Parathyroid adenoma (tissue), 2 donors: ENCODE measurements around the gene TBC1D22A.

ENCODE experiments used
- H2AFZ ChIP-seq: fragments of 300-600 bp; sonication (generic); one replicate; pipeline ENCODE4 v1.7.0; 2017; ENCODE audit warnings: antibody characterized with exemption, mild to moderate bottlenecking
- H3K27ac ChIP-seq: fragments of 300-600 bp; sonication (generic); one replicate; pipeline ENCODE4 v1.7.0; 2017
- H3K27me3 ChIP-seq: fragments of 300-600 bp; sonication (generic); one replicate; pipeline ENCODE4 v1.7.0; 2017; ENCODE audit warnings: low read length; ENCODE audit not compliant: control insufficient read depth, insufficient read depth
- H3K36me3 ChIP-seq: fragments of 300-600 bp; sonication (generic); one replicate; pipeline ENCODE4 v1.7.0; 2017; ENCODE audit warnings: low read length; ENCODE audit not compliant: control insufficient read depth, insufficient read depth
- H3K4me1 ChIP-seq: fragments of 300-600 bp; sonication (generic); one replicate; pipeline ENCODE4 v1.7.0; 2017; ENCODE audit warnings: control low read depth
- H3K4me2 ChIP-seq: fragments of 300-600 bp; sonication (generic); one replicate; pipeline ENCODE4 v1.7.0; 2017; ENCODE audit warnings: low read length
- H3K4me3 ChIP-seq: fragments of 300-600 bp; sonication (generic); one replicate; pipeline ENCODE4 v1.7.0; 2017; ENCODE audit warnings: low read depth, low read length
- H3K79me2 ChIP-seq: fragments of 300-600 bp; sonication (generic); one replicate; pipeline ENCODE4 v1.7.0; 2017; ENCODE audit warnings: control low read depth
- H3K9ac ChIP-seq: fragments of 300-600 bp; sonication (generic); one replicate; pipeline ENCODE4 v1.7.0; 2017; ENCODE audit warnings: mild to moderate bottlenecking
- H3K9me3 ChIP-seq: fragments of 300-600 bp; sonication (generic); one replicate; pipeline ENCODE4 v1.7.0; 2017; ENCODE audit warnings: low read length; ENCODE audit not compliant: control insufficient read depth
- TF ChIP-seq, protein P1 (sequence below): fragments of 300-600 bp; sonication (generic); IDR thresholded peaks from one replicate; pipeline ENCODE4 v1.7.0; 2017; ENCODE audit warnings: antibody characterized with exemption, mild to moderate bottlenecking
- donor health status: primary hyperparathyroidism.

TBC1D22A gene

DNA sequence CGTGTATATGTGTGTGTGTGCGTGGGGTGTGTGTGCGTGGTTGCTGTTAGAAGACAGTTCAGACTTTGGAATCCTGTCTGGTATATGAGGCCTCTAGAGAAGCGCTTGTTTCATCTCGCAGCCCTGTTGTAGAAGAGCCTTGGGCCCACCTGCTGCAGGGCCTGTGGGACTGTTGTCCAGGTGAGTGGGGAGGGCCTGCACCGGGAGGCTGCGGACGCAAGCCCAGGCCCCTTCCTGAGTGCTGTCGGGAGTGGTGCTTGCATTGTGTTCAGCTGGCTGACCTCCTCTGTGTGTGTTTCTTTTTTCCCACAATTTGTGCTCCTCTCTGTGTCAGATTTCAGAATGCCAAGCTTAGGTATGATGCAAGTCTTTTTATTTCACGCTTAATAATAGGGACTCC, 128.4 kb downstream of the TBC1D22A start:
- TF ChIP-seq, protein P1, sequence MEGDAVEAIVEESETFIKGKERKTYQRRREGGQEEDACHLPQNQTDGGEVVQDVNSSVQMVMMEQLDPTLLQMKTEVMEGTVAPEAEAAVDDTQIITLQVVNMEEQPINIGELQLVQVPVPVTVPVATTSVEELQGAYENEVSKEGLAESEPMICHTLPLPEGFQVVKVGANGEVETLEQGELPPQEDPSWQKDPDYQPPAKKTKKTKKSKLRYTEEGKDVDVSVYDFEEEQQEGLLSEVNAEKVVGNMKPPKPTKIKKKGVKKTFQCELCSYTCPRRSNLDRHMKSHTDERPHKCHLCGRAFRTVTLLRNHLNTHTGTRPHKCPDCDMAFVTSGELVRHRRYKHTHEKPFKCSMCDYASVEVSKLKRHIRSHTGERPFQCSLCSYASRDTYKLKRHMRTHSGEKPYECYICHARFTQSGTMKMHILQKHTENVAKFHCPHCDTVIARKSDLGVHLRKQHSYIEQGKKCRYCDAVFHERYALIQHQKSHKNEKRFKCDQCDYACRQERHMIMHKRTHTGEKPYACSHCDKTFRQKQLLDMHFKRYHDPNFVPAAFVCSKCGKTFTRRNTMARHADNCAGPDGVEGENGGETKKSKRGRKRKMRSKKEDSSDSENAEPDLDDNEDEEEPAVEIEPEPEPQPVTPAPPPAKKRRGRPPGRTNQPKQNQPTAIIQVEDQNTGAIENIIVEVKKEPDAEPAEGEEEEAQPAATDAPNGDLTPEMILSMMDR, result no peak
- no peak overlapping the region for H2AFZ ChIP-seq
- H3K4me3 ChIP-seq, result no peak overlapping the region
- H3K27me3 ChIP-seq, result no peaks in the 10 kb centered on the region
- no peak overlapping the region for H3K27ac ChIP-seq
- no peaks in the 10 kb centered on the region for H3K9me3 ChIP-seq
- H3K36me3 ChIP-seq, result no peaks in the 10 kb centered on the region
- no peak overlapping the region for H3K9ac ChIP-seq
- no peaks in the 10 kb centered on the region for H3K4me1 ChIP-seq
- no peaks in the 10 kb centered on the region for H3K79me2 ChIP-seq
- no peak overlapping the region for H3K4me2 ChIP-seq

DNA sequence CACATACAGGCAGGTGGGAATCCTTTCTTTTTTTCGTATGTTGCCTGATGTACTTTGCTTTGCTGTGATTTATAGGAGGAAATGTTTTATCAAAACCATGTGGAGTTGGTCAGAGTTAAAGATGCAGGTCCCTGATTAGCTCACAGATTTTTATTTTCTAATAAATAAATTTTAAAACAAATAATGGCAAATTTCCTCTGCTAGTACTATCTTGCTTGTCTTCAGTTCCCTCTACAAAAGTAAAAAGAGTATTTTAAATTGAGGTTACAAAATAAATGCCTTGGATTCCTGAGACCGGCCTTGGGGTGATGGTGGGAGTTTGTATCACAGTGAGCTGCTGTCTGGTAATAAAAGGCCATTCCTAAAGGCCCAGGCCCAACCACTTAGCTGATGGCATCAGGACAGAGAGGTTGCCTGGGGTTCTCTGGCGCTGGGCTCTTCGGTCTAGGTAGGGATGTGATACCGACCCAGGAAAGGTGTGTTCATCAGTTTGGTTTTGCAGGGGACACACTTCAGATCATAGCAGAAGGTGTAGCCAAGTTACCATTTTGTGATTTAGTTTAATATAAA, 129.0 kb downstream of the TBC1D22A start:
- H3K27ac ChIP-seq, result no peak overlapping the region
- H3K4me3 ChIP-seq, result no peak overlapping the region
- H3K9ac ChIP-seq, result no peak overlapping the region
- no peaks in the 10 kb centered on the region for H3K4me1 ChIP-seq
- no peaks in the 10 kb centered on the region for H3K36me3 ChIP-seq
- H3K9me3 ChIP-seq, result no peaks in the 10 kb centered on the region
- no peak overlapping the region for H3K4me2 ChIP-seq
- no peaks in the 10 kb centered on the region for H3K27me3 ChIP-seq
- no peaks in the 10 kb centered on the region for H3K79me2 ChIP-seq
- H2AFZ ChIP-seq, result no peak overlapping the region
- TF ChIP-seq, protein P1, result no peak

DNA sequence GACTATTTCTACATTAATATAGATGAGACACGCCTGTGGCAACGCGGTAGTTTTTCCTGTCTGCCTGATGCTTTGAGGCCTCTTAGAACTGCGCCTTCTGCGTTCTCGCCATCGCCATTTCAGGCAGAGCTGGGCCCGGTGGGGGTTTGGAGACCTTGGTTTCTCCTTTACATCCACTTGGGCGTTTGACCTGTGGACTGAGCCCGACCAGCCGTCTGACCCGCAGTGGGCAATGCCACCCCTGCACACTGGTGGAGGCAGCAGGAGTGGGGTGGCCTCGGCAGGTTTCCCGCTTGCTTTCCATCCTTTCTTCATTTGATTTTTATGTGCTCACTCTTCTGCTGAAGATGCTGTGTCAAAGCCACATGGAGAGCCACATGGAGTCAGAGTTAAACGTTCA, 130.4 kb downstream of the TBC1D22A start:
- H3K9ac ChIP-seq, result no peak overlapping the region
- H3K79me2 ChIP-seq, result no peaks in the 10 kb centered on the region
- H3K27me3 ChIP-seq, result no peaks in the 10 kb centered on the region
- H3K4me3 ChIP-seq, result no peak overlapping the region
- TF ChIP-seq, protein P1, result no peak
- no peaks in the 10 kb centered on the region for H3K9me3 ChIP-seq
- no peak overlapping the region for H3K4me2 ChIP-seq
- H3K4me1 ChIP-seq, result no peaks in the 10 kb centered on the region
- no peak overlapping the region for H2AFZ ChIP-seq
- H3K36me3 ChIP-seq, result no peaks in the 10 kb centered on the region
- H3K27ac ChIP-seq, result no peak overlapping the region

DNA sequence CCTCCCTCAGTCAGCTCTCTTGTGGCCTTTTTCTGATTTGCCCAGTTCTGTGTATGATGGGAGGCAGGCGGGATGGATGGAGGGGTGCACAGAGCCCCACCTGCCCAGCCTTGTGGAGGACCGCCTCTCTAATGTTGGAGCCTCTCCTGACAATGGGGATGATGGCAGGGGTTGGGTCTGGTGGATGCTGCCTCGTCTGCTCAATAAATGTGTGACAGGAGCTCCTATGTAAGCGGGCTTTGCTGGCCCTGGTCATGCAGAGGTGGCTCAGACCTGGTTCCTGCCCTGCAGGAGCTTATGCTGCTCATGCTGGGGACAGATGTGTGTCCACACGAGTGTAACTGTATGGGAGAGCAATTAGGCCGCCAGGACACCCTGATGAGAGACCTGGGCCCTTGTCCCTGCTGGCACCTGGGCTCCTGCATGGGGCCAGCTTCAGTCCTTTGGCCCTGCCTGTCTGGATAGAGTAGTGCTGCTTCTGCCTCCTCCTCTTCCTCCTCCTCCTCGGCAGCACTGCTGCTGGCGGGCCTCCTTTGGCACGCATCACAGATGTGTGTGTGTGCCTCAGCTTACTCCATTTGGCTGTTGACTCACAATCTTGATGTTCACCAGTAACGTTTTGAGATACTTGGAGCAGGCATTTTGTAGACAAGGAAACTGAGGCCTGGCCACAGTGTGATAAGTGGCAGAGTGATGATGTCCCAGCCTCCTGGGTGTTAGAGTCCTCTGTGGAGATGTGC, 131.0 kb downstream of the TBC1D22A start:
- Histone ChIP-seq H2AFZ (no peak overlapping the region), H3K79me2 (no peaks in the 10 kb centered on the region), H3K4me1 (no peaks in the 10 kb centered on the region), H3K9ac (no peak overlapping the region), H3K4me2 (no peak overlapping the region), H3K36me3 (no peaks in the 10 kb centered on the region), H3K4me3 (no peak overlapping the region), H3K27me3 (no peaks in the 10 kb centered on the region), H3K9me3 (no peaks in the 10 kb centered on the region), H3K27ac (no peak overlapping the region)
- TF ChIP-seq, protein P1, result no peak
